ENCODE measurements around the gene CLMP.

DNA sequence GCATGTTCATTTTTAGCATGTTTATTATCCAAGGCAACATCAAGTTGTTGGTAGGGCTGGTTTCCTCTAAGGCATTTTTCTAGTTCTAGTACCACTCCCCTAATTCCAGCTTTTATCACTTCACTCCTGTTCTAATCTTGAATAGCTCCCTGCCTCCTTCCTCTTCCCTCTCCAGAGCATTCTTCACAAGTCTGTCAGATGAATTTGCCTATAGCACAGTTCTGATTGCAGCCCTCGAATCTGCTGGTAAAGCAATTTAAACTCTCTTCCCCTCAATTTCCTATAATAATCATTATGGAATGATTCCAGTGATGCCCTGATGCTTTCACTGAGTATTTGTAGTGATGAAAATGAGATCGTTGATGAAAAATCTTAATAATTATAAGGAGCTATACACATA lies 43.3 kb downstream of the CLMP start:
- TF ChIP-seq, protein P1, sequence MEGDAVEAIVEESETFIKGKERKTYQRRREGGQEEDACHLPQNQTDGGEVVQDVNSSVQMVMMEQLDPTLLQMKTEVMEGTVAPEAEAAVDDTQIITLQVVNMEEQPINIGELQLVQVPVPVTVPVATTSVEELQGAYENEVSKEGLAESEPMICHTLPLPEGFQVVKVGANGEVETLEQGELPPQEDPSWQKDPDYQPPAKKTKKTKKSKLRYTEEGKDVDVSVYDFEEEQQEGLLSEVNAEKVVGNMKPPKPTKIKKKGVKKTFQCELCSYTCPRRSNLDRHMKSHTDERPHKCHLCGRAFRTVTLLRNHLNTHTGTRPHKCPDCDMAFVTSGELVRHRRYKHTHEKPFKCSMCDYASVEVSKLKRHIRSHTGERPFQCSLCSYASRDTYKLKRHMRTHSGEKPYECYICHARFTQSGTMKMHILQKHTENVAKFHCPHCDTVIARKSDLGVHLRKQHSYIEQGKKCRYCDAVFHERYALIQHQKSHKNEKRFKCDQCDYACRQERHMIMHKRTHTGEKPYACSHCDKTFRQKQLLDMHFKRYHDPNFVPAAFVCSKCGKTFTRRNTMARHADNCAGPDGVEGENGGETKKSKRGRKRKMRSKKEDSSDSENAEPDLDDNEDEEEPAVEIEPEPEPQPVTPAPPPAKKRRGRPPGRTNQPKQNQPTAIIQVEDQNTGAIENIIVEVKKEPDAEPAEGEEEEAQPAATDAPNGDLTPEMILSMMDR (IDR thresholded peaks at IDR 0.05), result no peak
- no peak for TF ChIP-seq EZH2 (IDR thresholded peaks at IDR 0.05; ENCODE audit: borderline replicate concordance, insufficient read depth, low read depth, low read length, poor library complexity, severe bottlenecking)

All from B cell (primary cell).